H1 (cell line): Measurements from ENCODE around the gene L1TD1. TPM values are rescaled to one million over a fixed set of nuclear protein-coding genes. Genes with fewer than 3 reads are reported as not detected.

Experiments used
- ATF2 ChIP-seq: IDR thresholded peaks from 2 replicates; pipeline ENCODE4 v1.6.1; 2012; ENCODE audit warnings: low read length, inconsistent platforms
- BACH1 ChIP-seq: IDR thresholded peaks from 2 replicates; pipeline ENCODE4 v1.6.1; 2012; ENCODE audit warnings: low read length, improper control_type of control experiment
- CHD1 ChIP-seq: IDR thresholded peaks from 2 replicates; pipeline ENCODE4 v1.6.1; 2012; ENCODE audit warnings: low read depth, low read length, improper control_type of control experiment
- RAD21 ChIP-seq, 2 experiments: IDR thresholded peaks in 1 of 2; conservative IDR thresholded peaks in 1 of 2; 2 replicates each; pipeline ENCODE4 v1.6.1; 2011; ENCODE audit warnings: low read depth in 2 of 2, low read length in 2 of 2, improper control_type of control experiment in 1 of 2, inconsistent platforms in 1 of 2, mild to moderate bottlenecking in 1 of 2, moderate library complexity in 1 of 2
- YY1 ChIP-seq: IDR thresholded peaks from 2 replicates; pipeline ENCODE4 v1.6.1; 2011; ENCODE audit warnings: low read depth, mild to moderate bottlenecking, low read length
- polyA plus RNA-seq, 7 experiments: library from polyadenylated mRNA; depleted of rRNA in 3 of 7; stranded (reverse) in 5 of 7; unstranded in 2 of 7; fragments of >200 nt in 5 of 7; fragments of 200-250 nt in 2 of 7; gene quantifications; 1 replicate in 5 of 7; 2 replicates in 1 of 7; 4 replicates in 1 of 7; pipeline versions ENCODE4 v1.2.1 to v1.2.3, GENCODE V29; 2011 to 2013; ENCODE audit warnings: missing spikeins in 2 of 7, mixed read lengths in 2 of 7
- total RNA-seq: library from RNA; stranded (reverse); fragmentation: NEBNext Ultra II Directional; extraction: Animal tissue kit (Norgen Biotek cat#: 25700); gene quantifications from 2 replicates; pipeline ENCODE4 v1.2.1, GENCODE V29; 2021

The L1TD1 gene
- total and polyA plus RNA-seq, 2 of the 8 experiments (the other 6 are each of a cell fraction or from before 2014, with no cell fraction given) = 35.3 to 441 TPM

- no peak for TF ChIP-seq RAD21 (IDR thresholded peaks at IDR 0.05 in 1 of 2, conservative IDR thresholded peaks at IDR 0.05 in 1 of 2; ENCODE audit: low read depth in 2 of 2, low read length in 2 of 2)
- no peak for TF ChIP-seq YY1
- TF ChIP-seq ATF2 = no peak
- no peak for TF ChIP-seq CHD1
- TF ChIP-seq BACH1 = no peak
- TF ChIP-seq, all 59 proteins: peak for 2
Observed at GRCh38 chr1:62234688-62235087, 40.0 kb downstream of the L1TD1 start (continued).
